Calu3 (cell line): Measurements from ENCODE around the gene UCHL3. TPM values are rescaled to one million over a fixed set of nuclear protein-coding genes. Genes with fewer than 3 reads are reported as not detected.

Experiments used
- Bru-seq: library from RNA; stranded (reverse); fragments of 400-500 nt; gene quantifications from one replicate; lab custom pipeline; 2021; lab: Mats Ljungman, UMichigan
- BruChase-seq, 2 experiments: library from RNA; stranded (reverse); fragments of 400-500 nt; gene quantifications; one replicate each; lab custom pipeline; 2021; lab: Mats Ljungman, UMichigan
- BruUV-seq: library from RNA; stranded (reverse); fragments of 400-500 nt; replicated peaks from 2 replicates; lab custom pipeline; 2021; lab: Mats Ljungman, UMichigan
- CTCF ChIA-PET: fragments of 300-600 bp; sonication (Branson Sonifier 250); formaldehyde crosslinking; loops from one replicate; lab custom pipeline; 2022; ENCODE audit warnings: antibody characterized with exemption; lab: Charles Lee
- DNase-seq: peaks from one replicate; pipeline ENCODE4 v3.0.0; 2022
- H3K27ac Mint-ChIP-seq: one replicate; pipeline ENCODE4 v1.8.0; 2022; ENCODE audit warnings: mixed read lengths; ENCODE audit not compliant: unreplicated experiment
- H3K27me3 Mint-ChIP-seq: one replicate; pipeline ENCODE4 v1.8.0; 2022; ENCODE audit warnings: mixed read lengths; ENCODE audit not compliant: unreplicated experiment
- H3K36me3 Mint-ChIP-seq: one replicate; pipeline ENCODE4 v1.8.0; 2022; ENCODE audit warnings: mild to moderate bottlenecking, moderate library complexity, mixed read lengths; ENCODE audit not compliant: insufficient read depth, unreplicated experiment
- H3K4me1 Mint-ChIP-seq: one replicate; pipeline ENCODE4 v1.8.0; 2022; ENCODE audit warnings: mild to moderate bottlenecking, low read depth, mixed read lengths; ENCODE audit not compliant: unreplicated experiment
- H3K4me3 Mint-ChIP-seq: one replicate; pipeline ENCODE4 v1.8.0; 2022; ENCODE audit warnings: mild to moderate bottlenecking, low read depth, moderate library complexity, mixed read lengths; ENCODE audit not compliant: unreplicated experiment
- H3K9me3 Mint-ChIP-seq: one replicate; pipeline ENCODE4 v1.8.0; 2022; ENCODE audit warnings: low read depth, mixed read lengths; ENCODE audit not compliant: unreplicated experiment
- intact Hi-C: fragments of 100-400 bp; cut with micrococcal nuclease; formaldehyde crosslinking; loops from one replicate; pipeline ENCODE4 v1.10.0; 2022; ENCODE audit not compliant: unreplicated experiment
- long read RNA-seq: library from polyadenylated mRNA; stranded (forward); transcript quantifications from one replicate; pipeline ENCODE4 v2.0.0, GENCODE V29; 2022
- total RNA-seq: library from RNA; stranded (reverse); gene quantifications from 2 replicates; pipeline ENCODE4 v1.2.3, GENCODE V29; 2022
- TF ChIP-seq, protein P1 (sequence below): fragments of 200-600 bp; IDR thresholded peaks from one replicate; pipeline ENCODE4 v1.8.0; 2022; ENCODE audit warnings: antibody characterized with exemption; ENCODE audit not compliant: unreplicated experiment

The UCHL3 gene
- total RNA-seq (19.4 and 23.2 TPM in 2 replicates), Bru-seq, nascent RNA (percentile 65 among the genes with signal in this experiment), BruChase-seq, experiment 1, labeled RNA remaining after a 6-hour chase (percentile 82 among the genes with signal in this experiment), BruChase-seq, experiment 2, labeled RNA remaining after a 2-hour chase (percentile 73 among the genes with signal in this experiment)
- long read RNA-seq, partial matches to known transcripts = 0 of 5 reads
- long read RNA-seq, other reads (novel, unspliced or antisense) = 3 of 5 reads

DNA sequence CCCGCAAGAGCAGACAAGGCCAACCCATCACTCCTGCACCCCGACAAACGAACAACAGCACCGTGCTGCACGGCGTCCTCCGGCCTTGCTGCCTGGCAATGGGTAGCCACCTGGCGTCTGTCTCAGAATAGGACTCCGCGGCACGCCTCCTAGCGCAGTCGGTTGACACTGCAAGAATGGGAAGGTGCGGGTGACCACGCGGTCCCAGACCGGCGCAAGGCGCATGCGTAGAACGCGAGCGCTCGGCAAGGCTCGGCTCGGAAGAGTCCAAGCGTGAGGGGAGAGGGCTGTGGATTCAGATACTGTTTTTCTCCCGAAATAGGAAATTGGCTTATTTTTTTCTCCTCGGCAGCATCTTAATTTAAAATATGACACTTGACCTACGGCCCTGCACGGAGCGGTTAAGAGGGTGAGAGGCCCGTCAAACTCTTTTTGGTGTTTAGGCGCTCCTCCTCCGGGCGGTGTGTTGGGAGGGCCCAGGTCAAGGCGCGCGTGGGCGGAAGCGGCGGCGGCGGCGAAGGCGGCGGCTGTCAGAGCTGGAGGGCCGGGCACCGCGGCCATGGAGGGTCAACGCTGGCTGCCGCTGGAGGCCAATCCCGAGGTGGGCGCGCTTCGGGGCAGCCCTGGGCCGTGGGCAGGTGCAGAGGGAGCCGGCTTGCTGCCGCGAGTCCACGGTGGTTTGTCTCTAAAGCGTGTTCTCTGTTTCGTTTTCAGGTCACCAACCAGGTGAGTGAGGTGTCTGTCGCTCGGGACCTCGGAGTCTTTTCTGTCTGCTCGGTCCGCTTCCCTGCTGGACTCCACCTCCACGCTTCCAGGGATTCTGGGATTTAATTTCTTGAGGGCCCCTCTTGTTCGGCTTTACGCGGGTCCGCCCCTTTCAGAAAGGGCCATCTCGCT, at the start of gene UCHL3:
Gene UCHL3 (plus strand): TSS at position 530 of the 897 bp plus-strand sequence. CDS start 30 bp downstream, at position 560.
- BruUV-seq = no TSS peak
- Mint-ChIP-seq H3K36me3 (peaks cover 18% of the 10 kb centered on the region), H3K27ac (peak within 1 kb of the TSS; percentile 93), H3K4me3 (peak within 1 kb of the TSS; percentile 96), H3K27me3 (no peaks in the 10 kb centered on the region), H3K9me3 (no peaks in the 10 kb centered on the region), H3K4me1 (peaks cover 19% of the 10 kb centered on the region)
- CTCF ChIA-PET = interaction anchor here (0.5 to 0.7 kb wide), 3 partner anchors 47 to 1337 kb away, joined by 4 to 11 read pairs (median 7); no protein-coding TSS in a partner anchor
- intact Hi-C loops = loop anchor here (10.0 kb wide), 1 partner anchor 65 kb away; the partner anchor contains the start of gene TBC1D4
- DNase-seq = peak; percentile 87
- TF ChIP-seq, protein P1, sequence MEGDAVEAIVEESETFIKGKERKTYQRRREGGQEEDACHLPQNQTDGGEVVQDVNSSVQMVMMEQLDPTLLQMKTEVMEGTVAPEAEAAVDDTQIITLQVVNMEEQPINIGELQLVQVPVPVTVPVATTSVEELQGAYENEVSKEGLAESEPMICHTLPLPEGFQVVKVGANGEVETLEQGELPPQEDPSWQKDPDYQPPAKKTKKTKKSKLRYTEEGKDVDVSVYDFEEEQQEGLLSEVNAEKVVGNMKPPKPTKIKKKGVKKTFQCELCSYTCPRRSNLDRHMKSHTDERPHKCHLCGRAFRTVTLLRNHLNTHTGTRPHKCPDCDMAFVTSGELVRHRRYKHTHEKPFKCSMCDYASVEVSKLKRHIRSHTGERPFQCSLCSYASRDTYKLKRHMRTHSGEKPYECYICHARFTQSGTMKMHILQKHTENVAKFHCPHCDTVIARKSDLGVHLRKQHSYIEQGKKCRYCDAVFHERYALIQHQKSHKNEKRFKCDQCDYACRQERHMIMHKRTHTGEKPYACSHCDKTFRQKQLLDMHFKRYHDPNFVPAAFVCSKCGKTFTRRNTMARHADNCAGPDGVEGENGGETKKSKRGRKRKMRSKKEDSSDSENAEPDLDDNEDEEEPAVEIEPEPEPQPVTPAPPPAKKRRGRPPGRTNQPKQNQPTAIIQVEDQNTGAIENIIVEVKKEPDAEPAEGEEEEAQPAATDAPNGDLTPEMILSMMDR = peak; percentile 36

DNA sequence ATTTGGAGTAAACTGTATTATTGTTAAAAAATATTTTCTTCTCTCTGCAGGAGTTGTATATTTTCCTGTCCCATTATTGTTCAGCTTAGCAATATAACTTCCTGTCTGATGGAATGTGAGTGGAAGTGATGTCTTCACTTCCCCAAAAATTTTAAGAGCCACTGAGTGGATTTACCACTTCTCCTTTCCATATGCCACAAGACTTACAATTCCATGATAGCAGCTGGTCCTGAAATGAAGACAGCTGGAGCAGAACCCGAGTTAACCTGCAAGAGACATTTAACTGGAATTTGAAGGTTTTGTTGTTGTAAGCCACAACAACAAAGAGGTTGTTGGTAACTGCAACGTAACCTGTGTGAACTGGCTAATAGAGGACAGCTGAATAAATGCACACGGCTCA, 44.3 kb upstream of the UCHL3 start:
- Mint-ChIP-seq H3K27me3 (no peaks in the 10 kb centered on the region), H3K4me3 (no peak overlapping the region), H3K36me3 (no peaks in the 10 kb centered on the region), H3K9me3 (no peaks in the 10 kb centered on the region), H3K4me1 (no peaks in the 10 kb centered on the region), H3K27ac (no peak overlapping the region)
- no TSS peak for BruUV-seq
- no peak for DNase-seq
- intact Hi-C loops = no loop called here
- TF ChIP-seq, protein P1 = no peak
- CTCF ChIA-PET = no interaction called here

DNA sequence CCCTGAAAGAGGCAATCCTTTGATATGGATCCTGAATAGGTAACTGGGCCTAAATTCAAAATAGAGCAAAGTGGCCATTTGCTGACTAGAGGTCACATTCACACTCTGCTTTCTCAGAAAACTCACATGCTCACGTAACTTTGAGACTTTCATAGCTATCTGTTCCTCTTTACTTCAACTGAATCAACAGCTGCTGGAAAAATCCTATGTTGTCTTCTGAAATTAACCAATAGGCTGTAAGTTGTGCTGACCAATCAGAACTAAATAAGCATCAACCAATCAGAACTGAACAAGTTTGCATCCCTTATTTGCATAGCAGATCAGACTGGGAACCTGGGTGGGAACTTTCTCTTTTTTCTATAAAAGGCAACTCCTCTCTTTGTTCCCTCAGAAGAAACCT, 43.6 kb upstream of the UCHL3 start:
- intact Hi-C loops = no loop called here
- Mint-ChIP-seq H3K9me3 (no peaks in the 10 kb centered on the region), H3K4me3 (no peak overlapping the region), H3K27ac (no peak overlapping the region), H3K36me3 (no peaks in the 10 kb centered on the region), H3K4me1 (no peaks in the 10 kb centered on the region), H3K27me3 (no peaks in the 10 kb centered on the region)
- CTCF ChIA-PET = no interaction called here
- TF ChIP-seq, protein P1 = no peak
- no peak for DNase-seq
- no TSS peak for BruUV-seq

DNA sequence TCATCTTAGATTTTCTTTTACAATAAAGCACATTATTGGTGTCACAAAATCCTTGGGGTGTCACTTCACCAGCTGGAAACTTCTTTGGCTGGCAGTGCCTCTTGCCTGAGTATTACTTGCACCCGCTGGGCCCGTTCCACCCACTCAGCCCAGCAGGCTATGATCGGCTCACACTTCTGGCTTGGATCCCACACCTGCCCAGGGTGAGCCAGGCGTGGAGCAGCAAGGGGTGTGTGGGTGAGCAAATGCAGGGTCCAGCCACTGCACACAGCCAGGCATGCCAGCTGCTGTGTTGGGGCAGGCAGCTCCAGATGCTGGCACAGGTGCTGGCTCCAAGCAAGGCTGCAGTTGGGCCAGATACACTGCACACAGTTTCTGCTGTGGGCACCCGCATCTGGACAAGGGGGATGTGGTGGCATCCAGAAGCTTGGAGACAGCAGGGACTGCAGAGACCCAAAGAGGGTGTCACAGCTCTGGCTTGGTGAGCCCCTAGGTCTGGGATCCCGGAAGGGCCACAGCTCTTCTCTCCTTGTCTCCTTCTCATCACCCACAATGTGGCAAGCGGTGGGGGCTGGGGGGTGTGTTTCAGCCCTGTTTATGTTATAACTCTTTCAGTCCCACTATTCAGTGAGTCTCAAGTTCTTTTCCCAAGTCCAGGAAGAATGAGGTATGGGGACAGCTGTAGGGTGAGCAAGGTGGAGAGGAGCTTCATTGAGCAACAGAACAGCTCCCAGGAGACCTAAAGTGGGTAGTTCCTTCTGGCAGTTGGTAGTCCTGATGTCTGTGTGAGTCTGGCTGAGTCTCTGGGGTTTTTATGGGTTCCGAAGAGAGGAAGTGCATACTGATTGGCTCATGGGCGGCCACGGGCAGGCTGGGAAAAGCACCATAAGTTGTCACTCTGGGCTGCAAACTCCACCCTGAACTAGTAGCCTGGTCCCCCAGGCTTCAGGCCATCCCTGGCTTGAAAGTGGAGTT, 42.3 kb upstream of the UCHL3 start:
- no TSS peak for BruUV-seq
- no peak overlapping the region for H3K4me3 Mint-ChIP-seq
- CTCF ChIA-PET = no interaction called here
- H3K27me3 Mint-ChIP-seq = no peaks in the 10 kb centered on the region
- intact Hi-C loops = no loop called here
- no peaks in the 10 kb centered on the region for H3K4me1 Mint-ChIP-seq
- TF ChIP-seq, protein P1 = no peak
- no peaks in the 10 kb centered on the region for H3K9me3 Mint-ChIP-seq
- no peaks in the 10 kb centered on the region for H3K36me3 Mint-ChIP-seq
- DNase-seq = no peak
- no peak overlapping the region for H3K27ac Mint-ChIP-seq
